ENCODE data around the gene KIAA1614.
"Not testable (repeated sequence)": the region's sequence is repeated elsewhere in the genome, so short reads cannot be mapped to it uniquely, and the experiment has no call there.

KIAA1614 gene

DNA sequence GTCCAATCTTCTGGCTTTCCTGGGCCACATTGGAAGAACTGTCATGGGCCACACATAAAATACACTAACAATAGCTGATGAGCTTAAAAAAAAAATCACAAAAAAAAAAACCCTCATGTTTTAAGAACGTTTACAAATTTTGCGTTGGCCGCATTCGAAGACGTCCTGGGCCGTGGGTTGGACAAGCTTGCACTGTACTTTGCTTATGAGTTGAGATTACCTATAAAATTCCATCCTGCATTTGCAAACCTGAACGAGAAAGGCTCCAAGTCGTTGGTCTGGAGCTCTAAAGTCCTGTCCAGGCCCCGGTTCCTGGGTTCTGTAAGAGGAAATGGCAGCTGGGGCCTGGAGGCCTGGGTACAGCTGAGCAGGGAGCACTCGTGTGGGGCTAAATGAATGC, 51.4 kb downstream of the KIAA1614 start:
- no peak for DNase-seq (ENCODE audit: low read depth in 3 of 3)

GRCh38 chr1:180964595-180964994, 51.9 kb downstream of the KIAA1614 start:
- DNase-seq (ENCODE audit: low read depth in 3 of 3): no peak

GRCh38 chr1:180966312-180966711, 53.6 kb downstream of the KIAA1614 start:
- DNase-seq (ENCODE audit: low read depth in 3 of 3): no peak

DNA sequence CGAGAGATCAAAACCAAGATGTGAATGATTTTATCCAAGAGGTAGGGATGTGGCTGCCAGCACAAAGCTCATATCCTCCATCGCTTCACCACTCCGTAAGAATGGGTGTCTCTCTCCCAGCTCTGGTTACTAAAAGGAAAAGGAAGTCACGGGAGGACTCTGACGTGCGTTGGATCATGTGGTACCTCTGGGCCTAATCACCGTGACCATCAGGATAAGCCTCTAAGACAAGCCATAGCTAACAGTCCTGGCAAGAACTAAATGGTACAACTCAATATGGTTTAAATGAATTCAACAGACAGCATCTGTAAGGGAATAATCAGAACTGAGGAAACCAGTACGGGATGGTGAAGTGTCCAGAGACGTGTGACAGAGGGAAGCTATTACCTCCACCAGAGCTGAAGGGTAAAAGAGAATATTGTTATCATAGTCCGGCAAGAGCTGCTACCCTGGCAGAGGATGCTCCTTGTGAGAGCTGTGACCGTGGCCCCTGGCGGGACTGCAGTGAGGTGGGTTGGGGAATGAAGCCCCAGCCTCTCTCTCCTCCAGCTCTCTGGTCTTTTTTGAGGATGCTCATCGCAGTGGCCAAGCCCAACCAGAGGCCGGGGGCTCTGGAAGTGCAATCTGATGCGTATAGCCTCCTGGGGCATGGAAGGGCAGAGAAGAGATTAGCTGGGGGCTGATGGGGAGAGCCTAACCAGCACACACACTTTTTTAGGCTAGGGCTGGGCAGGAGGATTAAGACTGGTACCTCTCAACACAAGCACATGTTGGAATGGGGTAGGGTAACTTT, 54.2 kb downstream of the KIAA1614 start:
- DNase-seq (ENCODE audit: low read depth in 3 of 3): no peak

- no peak for DNase-seq (ENCODE audit: low read depth in 3 of 3)
These were observed 54.9 kb downstream of the KIAA1614 start for GRCh38 chr1:180967558-180967957.

DNA sequence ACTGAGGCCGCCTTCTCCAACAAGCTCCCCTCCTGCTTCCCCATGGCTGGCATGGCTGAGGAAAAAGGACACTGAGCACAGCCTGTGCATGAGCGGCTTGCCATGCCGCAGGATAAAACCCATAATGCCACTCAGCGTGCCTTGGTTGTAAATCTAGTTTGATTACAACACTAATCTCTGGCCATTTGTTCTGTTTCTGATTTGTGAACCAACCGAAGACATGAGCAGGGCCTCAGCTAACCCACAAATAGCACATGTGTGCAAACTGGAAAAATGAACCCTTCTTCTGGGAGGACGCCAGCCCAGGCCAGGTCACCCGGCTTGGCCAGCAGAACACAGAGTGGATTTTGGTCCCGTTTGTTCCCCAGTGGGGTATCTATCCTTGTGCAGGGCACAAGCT, 56.1 kb downstream of the KIAA1614 start:
- DNase-seq (ENCODE audit: low read depth in 3 of 3): not testable (repeated sequence)

- no peak for DNase-seq (ENCODE audit: low read depth in 3 of 3)
These were observed 56.7 kb downstream of the KIAA1614 start for GRCh38 chr1:180969434-180969833.

DNA sequence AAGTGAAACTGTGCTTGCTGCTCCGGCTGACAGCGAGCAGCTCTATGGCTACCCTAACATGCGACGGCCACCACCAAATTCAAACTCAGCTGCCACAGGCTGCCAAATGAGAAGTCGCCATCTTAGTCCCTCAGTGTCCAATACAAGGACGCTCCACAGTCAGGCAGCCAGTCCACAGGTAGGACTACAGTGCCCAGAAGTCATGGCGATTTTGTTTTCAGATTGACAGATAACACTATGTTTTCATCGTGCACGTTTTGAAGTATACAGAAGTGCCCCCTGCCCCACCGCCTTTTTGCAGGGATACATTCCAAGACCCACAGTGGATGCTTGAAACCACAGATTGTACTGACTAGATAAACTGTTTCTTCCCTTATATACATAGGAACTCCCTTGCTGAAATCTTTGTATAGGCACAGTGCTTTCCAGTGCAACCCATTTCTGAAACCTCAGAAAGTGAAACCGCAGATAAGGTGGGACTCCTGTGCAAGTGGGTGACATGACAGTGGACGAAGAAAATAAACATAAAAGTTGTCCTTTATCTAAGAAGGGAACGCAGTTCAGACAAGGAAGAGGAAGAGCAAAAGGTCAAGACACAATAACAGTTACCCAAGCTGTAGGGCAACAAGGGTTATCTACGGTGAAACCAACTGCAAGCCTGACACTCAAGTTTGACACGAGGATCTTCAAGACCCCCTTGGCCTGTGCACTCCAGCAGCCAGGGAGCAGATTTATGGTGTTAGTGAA, 57.8 kb downstream of the KIAA1614 start:
- no peak for DNase-seq (ENCODE audit: low read depth in 3 of 3)

DNA sequence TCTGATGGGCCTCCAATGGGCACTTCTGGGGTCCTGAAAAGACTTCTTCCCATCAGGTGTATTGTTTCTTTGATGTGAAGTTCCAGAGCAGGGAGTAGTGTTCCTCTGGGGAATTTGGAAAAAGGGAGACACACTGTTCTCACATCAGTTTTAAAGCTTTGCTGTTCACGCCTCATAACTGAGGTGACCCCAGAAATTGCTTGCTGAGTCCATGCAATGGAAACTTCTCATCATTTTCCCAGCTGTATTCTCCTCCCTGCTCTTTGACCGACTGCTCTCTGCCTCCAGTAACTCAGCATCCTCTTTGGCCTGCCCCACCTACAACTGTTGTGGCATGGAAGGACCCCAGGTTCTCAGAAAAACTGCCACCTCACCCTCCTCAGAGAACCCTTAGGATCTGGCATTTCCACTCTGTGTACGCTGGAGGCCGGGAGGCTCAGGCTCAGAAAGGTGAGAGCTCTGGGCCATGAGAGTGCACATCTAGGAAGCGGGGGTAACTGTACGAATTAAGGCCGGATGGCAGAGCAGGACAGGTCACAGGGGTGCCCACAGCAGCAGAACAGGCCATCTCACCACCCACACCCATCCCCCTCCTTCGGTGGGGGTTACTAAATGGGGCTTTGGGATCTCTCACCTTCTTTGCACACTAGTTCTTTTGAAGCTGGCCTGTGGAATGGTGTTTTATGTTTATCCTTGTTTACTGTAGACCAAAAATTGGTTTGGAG, 58.7 kb downstream of the KIAA1614 start:
- DNase-seq (ENCODE audit: low read depth in 3 of 3): no peak

DNA sequence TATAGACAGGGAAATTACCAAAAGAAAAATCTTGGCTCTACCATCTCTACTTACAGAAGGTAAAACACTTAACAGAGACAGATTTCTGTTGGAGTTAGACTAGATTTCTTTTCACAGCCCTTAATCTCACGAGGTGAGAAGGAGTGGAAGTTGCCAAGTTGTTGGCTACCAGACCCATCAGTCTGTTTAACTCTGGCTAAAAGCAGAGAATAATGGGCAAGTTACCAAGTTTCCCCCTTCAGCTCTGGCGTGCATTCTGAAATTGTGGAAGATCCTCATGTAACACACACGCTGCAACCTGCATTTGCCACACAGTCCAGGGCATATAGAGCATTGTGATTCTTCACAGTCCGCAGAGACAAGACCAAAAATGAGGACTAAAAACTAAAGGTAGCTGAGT, 60.7 kb downstream of the KIAA1614 start:
- no peak for DNase-seq (ENCODE audit: low read depth in 3 of 3)

- DNase-seq (ENCODE audit: low read depth in 3 of 3): no peak
These were observed 61.5 kb downstream of the KIAA1614 start for GRCh38 chr1:180974236-180974635.

- DNase-seq (ENCODE audit: low read depth in 3 of 3): no peak
These were observed 62.9 kb downstream of the KIAA1614 start for GRCh38 chr1:180975551-180975950.

DNA sequence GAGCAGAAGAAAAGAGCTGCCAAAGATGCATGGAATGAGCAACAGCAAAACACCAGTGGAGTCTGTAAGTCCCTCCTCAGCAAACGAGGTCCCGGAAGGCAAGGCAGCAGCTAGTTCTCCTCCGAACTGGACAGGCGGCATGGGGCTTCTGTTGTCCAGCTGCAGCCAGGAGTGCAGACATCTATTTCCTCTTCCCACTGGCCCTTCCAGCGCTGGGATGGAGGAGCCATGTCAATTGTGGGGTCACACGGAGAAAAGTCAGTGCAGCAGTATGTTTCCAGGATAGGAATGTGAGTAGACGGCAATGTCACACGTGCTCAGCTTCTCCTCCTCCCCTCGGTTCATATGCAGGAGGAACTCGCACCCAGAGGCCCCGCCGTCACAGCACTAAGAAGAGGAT, 63.5 kb downstream of the KIAA1614 start:
- DNase-seq (ENCODE audit: low read depth in 3 of 3): no peak

DNA sequence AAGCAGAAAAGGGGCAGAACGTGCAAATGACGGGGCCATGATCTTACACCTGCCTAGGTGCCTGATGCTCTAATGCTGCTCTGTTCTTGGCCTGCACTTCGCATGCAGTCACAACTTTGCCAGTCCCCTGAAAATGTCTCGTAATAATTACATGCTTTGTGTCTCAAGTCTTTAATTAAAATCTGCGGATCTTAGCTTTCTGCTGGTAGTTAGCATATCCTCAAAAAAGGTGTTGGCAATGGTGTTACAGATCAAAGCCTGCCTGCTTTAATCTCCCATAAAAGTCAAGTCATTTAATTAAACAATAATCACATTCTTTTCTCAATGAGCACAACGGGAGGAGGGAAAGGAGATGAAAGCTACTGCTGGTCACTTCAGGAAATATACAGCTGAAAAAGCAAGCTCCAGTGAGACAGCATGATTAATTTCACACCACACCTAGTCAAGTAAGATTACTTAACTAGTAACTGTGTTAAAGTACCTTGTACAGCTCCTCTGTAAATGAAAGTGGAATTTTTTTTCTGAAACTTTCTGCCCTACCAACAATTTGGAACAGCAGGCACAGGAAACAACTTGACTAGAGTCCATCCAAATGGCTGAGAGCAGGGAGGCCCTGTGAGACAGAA, 64.1 kb downstream of the KIAA1614 start:
- no peak for DNase-seq (ENCODE audit: low read depth in 3 of 3)

GRCh38 chr1:180981596-180982387, 69.1 kb downstream of the KIAA1614 start:
- DNase-seq (ENCODE audit: low read depth in 3 of 3): peak in 2 of 3 donors; percentile 21

- no peak for DNase-seq (ENCODE audit: low read depth in 3 of 3)
These were observed 69.7 kb downstream of the KIAA1614 start for GRCh38 chr1:180982422-180982821.

DNA sequence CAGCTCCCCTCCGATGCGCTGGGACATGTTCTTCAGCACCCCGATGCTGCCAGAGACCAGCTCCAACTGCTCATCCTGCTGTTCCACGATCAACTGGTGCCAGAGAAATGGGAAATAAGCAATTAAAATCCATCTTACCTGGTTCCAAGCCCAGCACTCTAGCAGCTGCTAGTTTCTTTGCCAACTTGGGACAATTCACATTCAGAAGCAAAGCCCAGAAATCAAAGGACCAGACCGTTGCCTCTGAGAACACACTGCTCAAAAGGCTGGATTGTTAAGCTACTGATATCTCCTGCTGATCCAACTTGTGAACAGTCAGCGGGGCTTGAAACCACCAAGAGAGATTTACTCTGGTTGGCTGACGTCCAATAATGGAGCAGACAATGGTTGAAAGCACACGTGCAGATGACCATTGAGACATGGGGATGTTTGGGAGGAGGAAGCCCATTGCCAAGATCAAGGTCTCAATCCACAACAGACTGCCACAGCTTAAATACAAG, 75.6 kb downstream of the KIAA1614 start:
- no peak for DNase-seq (ENCODE audit: low read depth in 3 of 3)

DNA sequence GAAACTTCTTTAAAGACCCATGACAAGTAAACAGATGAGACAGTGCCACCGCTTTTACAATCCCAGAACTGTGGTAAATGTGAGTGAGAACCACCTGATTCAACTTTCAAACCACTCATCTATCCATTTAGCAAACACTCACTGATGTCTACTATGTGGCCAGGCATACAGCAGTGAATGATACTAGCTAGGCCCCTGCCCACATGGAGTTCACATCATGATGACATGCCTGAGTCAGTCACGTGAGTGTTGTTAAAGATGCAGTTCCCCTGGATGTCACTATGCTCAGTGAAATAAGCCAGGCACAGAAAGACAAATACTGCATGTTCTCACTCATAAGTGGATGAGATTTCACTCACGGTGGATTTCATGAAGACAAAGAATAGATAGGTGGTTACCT, 81.6 kb downstream of the KIAA1614 start:
- no peak for DNase-seq (ENCODE audit: low read depth in 3 of 3)

DNA sequence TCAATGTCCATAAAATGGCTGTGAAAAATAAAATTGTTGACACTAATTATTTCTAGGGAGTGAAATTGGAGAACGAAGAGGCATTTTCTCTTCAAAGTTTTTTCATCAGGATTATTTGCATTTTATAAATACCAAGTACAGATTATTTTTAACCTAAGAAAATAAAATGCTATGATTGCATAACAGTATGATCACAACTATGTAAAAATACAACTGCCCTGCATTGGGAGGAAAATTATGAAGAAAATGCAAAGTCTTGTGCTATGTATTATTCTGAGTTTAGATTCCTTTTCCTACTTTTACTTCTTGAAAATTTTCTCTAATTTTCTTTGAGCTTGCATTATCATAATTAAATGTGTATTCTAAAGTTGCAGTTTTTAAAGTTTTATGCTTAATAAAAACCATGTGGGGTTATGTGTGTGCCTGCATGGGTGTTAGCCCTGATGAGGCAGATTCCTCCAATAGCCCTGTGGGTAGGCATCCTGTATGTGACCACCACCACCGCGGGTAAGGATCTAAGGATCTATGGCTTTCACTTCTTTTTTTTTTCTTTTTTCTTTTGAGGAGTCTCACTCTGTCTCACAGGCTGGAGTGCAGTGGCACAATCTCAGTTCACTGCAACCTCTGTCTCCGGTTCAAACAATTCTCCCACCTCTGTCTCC, 85.3 kb downstream of the KIAA1614 start:
- DNase-seq (ENCODE audit: low read depth in 3 of 3): no peak

All from stimulated activated CD4-positive, alpha-beta T cell treated with anti-CD3 and anti-CD28 coated beads, TNF-alpha, amount 100 ng/mL, for 48 hours (primary cell).